ENCODE results near the gene HS1BP3.

HS1BP3 gene

DNA sequence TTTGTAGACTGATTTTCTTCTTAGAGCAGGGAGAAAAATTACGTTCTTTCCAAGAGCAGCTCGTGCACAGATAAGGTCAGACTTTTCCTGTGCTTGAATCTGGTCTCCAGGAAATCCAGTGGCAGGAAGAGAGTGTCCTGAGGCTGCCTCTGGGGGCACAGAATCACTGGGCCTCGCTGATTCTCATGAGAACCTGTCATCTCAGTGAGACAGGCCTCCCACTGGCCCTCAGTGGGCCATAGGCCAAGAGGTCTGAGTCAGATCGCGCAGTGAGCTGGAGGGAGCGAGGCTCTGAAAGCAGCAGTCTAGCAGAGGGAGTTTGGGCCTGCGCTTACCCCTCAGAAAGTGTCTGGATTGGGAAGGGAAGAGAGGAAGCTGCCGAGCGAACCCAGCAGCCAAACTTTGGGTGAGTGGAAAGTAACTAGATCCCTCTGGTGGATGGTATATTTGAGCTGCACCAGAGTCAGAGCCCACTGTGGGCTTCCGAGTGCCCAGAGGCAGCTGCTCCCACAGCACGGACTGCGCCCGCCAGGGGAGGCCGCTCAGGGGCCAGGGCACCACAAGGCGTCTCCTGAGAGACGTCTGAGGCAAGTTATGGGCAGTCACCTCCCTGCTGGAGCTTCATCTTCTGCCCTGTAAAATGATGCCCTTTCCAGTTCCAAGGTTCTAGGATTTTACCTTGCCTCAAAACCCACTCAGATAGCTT is 24.2 kb upstream of the HS1BP3 start:
- no peak for DNase-seq

- no peak for DNase-seq
Measured at GRCh38 chr2:20674309-20674965, 23.5 kb upstream of the HS1BP3 start.

- no peak for DNase-seq
Measured at GRCh38 chr2:20673686-20674308, 22.9 kb upstream of the HS1BP3 start.

GRCh38 chr2:20672201-20672951 is 21.5 kb upstream of the HS1BP3 start:
- no peak for DNase-seq

DNA sequence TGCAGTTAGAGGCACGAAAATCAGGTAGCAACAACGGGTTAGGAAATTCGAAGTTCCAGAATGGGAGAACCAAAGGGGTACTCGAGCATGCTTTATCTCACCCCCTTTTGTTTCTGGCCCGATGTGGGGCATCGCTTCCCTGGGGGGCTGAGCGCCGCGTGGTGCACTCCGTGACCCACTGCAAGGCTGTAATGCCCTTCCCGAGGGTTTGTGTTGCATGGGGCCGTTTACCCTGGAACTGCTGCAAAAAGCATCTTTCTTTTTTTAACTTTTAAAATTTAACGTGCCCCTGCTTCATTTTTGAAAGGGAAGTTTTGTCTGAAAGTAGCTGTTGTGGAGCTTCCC is 20.8 kb upstream of the HS1BP3 start:
- DNase-seq: no peak

GRCh38 chr2:20671036-20671735 is 20.3 kb upstream of the HS1BP3 start:
- DNase-seq: no peak

DNA sequence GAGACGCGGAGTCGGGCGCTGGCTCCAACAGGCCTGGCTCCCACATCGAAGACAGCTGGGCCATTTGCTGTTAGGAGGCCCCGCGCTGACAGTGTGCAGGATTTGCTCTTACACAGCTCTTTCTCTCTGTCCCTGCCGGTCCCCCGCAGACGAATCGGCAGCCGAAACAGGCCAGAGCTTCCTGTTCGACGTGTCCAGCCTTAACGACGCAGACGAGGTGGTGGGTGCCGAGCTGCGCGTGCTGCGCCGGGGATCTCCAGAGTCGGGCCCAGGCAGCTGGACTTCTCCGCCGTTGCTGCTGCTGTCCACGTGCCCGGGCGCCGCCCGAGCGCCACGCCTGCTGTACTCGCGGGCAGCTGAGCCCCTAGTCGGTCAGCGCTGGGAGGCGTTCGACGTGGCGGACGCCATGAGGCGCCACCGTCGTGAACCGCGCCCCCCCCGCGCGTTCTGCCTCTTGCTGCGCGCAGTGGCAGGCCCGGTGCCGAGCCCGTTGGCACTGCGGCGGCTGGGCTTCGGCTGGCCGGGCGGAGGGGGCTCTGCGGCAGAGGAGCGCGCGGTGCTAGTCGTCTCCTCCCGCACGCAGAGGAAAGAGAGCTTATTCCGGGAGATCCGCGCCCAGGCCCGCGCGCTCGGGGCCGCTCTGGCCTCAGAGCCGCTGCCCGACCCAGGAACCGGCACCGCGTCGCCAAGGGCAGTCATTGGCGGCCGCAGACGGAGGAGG is 19.6 kb upstream of the HS1BP3 start:
- no peak for DNase-seq

DNA sequence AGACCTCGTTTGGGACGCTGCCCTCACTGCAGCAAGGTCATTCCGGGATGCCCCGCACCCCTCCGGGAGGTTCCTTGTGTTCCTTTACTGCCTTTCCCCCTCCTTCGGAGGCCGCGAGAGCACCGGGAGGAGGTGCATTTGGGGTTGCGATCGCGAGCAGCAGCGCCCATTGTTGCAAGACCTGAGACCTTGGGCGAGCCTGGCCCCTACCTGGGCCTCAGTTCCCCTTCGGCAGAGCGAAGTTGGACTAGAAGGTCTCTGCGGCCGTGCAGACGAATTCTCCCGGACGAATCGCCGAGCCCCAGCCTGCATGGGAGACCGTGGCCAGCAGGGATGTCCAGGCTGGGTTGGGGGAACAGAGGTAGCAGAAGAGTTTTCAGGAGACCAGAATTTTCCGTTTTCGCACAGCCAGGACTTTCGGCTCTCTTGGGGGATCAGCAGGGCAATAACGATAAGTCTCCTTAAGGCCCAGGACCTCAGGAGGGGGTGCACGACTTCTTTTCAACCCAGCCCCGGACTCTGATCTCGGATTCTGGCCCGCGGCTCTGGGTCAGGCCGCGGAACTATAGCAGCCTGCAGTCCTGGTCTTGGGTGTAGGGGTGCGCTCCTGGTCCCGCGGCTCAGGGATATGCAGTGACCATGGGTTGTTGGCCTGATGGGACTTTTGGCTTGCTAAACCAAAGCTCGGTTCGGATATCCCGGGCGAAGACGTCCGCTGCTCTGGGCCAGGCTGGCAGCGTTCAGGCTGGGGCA is 18.8 kb upstream of the HS1BP3 start:
- DNase-seq: no peak

DNA sequence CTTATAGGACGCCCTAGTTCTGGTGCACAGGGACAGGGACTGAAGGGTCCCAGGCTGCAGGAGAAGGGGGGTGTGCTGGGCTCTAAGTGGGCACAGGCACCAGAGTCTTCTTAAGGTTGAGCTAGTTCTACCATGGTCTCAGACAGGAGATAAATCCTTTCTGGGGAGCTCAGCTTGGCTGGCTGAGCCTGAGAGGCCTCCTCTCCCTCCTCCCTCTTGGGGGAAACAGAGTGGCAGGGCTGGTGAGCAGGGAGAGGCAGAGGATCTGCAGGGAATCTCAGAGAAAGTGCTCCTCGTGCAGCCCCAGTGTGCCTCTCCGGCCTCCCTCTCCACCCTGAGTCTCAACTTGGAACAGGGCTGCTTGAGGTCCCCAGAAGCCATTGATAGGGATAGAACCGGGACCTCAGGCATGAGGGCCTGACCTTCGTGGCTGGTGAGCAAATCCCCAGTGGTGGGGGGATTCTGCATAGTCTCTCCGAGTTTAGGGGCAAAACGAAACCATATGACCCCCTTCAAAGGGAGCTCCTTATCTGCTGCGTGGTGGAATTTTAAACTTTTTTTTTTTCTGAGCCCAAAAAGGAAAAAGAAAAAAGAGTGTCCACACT is 18.1 kb upstream of the HS1BP3 start:
- DNase-seq: no peak

DNA sequence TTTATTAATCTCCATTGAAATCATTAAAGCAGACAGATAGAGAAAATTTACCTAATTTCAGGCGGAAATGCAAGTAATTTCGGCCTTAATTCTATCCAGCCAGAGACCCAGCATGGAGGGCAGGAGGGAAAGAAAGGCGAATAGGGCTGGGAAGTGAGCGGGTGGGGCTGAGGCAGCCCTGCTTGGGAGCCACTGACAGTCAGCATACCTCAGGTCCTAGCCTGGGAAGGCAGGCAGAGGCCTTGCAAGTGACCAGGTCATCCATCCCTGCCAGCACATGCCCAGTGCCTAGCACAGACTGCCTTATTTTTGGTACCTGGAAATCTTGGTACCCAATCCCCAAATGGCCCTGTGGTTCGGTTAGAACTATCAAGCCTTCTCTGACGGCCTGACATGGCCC is 17.6 kb upstream of the HS1BP3 start:
- DNase-seq: no peak

- no peak for DNase-seq
Measured at GRCh38 chr2:20667531-20668401, 16.9 kb upstream of the HS1BP3 start.

DNA sequence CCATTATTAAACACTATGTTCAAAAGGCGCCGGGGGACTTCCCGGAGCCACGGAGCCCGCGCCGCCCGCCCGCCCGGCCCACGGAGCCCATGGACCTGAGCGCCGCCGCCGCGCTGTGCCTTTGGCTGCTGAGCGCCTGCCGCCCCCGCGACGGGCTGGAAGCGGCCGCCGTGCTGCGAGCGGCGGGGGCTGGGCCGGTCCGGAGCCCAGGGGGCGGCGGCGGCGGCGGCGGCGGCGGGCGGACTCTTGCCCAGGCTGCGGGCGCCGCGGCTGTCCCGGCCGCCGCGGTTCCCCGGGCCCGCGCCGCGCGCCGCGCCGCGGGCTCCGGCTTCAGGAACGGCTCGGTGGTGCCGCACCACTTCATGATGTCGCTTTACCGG is 16.2 kb upstream of the HS1BP3 start:
- no peak for DNase-seq

- no peak for DNase-seq
Measured at GRCh38 chr2:20666304-20667150, 15.6 kb upstream of the HS1BP3 start, which contains the start of gene GDF7. TSS of gene GDF7 (plus strand) at chr2:20667144. CDS start at chr2:20667240, 96 bp downstream.

DNA sequence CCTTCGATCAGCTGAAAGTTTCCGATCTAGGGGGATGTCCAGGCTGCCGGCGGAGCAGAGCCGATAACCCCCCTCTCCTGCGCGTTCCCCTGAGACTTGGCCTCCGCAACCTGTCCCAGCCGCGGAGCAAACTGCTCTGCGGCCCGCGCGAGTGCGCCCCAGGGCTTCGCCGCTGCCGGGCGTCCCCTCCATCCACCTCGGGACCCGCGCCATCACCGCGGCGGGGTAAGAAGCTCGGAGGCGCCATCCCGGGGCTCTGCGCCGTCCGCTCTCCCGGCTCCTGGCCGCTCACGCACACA is 15.1 kb upstream of the HS1BP3 start:
- no peak for DNase-seq

- DNase-seq: no peak
Measured at GRCh38 chr2:20665243-20666004, 14.5 kb upstream of the HS1BP3 start.

DNA sequence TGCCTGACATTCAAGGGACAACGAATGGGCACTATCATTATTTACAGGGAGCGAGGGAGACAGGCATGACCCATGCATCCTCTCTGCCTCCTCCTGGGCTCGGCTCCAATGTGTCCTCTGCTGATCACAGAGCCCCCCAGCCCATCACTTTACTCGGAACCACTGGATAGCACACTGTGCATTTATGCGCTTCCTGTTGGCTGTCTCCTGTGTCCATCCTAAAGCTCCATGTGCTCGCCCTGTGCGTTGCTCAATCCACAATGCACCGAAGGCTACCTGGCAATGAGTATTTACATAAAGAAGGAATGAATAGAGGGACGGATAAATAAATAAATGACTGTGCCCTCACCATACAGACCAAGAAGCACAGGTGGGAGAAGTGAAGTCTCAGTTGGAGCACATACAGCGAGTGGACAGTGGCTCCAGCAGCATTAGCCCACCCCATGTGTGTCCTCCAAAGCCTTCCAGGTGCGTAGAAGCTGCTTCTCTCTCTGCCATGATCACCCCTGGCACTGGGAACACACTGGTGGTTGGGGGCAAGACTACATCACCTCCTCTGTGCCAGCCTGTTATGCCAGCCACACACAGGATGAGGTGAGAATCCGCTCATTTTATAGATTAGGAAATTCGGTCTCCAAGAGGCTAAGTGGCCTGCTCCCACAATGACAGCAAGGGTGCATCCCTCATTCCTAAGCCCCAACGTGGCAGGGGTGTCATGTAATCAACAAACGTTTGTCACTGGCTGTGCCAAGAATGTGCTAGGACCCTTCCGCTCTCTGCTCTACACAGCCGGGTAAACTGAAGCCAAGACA is 13.7 kb upstream of the HS1BP3 start:
- DNase-seq: no peak

DNA sequence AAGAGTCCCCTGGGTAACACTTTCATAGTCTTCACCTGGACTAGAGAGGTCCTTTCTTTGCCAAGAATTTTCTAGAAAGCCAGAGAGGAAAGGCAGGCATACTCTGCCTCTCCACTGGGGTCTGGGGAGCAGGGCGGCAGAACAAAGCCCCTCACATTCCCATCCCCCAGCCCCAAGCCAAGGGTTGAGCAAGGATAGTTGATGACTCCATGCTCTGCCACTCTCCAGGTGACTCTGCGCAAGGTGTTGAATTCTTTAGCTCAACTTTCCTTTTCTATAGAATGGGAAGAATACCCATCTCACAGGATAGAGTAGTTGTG is 13.1 kb upstream of the HS1BP3 start:
- no peak for DNase-seq

Measured in stimulated activated naive CD4-positive, alpha-beta T cell treated with Interleukin-2 at 50 U/mL for 16 hours (primary cell).